OCI-LY1 (cell line): ENCODE results near the gene CCDC70.

Experiments used
- EZH2 ChIP-seq: fragments of 200-600 bp; sonication (generic), shearing (Covaris generic); IDR thresholded peaks from 2 replicates; pipeline ENCODE4 v1.8.0; 2017; ENCODE audit warnings: borderline replicate concordance, mixed run types, mild to moderate bottlenecking, antibody characterized with exemption, low read length, moderate library complexity, mixed read lengths
- TF ChIP-seq, protein P1 (sequence below): fragments of 200-600 bp; sonication (generic), shearing (Covaris generic); IDR thresholded peaks from 2 replicates; pipeline ENCODE4 v1.5.1; 2017; ENCODE audit warnings: mild to moderate bottlenecking, antibody characterized with exemption, low read length, moderate library complexity, mixed read lengths

- TF ChIP-seq, protein P1, sequence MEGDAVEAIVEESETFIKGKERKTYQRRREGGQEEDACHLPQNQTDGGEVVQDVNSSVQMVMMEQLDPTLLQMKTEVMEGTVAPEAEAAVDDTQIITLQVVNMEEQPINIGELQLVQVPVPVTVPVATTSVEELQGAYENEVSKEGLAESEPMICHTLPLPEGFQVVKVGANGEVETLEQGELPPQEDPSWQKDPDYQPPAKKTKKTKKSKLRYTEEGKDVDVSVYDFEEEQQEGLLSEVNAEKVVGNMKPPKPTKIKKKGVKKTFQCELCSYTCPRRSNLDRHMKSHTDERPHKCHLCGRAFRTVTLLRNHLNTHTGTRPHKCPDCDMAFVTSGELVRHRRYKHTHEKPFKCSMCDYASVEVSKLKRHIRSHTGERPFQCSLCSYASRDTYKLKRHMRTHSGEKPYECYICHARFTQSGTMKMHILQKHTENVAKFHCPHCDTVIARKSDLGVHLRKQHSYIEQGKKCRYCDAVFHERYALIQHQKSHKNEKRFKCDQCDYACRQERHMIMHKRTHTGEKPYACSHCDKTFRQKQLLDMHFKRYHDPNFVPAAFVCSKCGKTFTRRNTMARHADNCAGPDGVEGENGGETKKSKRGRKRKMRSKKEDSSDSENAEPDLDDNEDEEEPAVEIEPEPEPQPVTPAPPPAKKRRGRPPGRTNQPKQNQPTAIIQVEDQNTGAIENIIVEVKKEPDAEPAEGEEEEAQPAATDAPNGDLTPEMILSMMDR = no peak
- no peak for TF ChIP-seq EZH2
Measured at GRCh38 chr13:51912511-51913225, 50.9 kb downstream of the CCDC70 start.
